Non-pigmented ciliary epithelial cell (primary cell): ENCODE results near the gene KRT10.
"Not testable (repeated sequence)": the region's sequence is repeated elsewhere in the genome, so short reads cannot be mapped to it uniquely, and the experiment has no call there.

Source experiments
- DNase-seq: peaks from one replicate; pipeline ENCODE4 v3.0.0-alpha.2; 2010; ENCODE audit warnings: low read depth

The KRT10 gene

DNA sequence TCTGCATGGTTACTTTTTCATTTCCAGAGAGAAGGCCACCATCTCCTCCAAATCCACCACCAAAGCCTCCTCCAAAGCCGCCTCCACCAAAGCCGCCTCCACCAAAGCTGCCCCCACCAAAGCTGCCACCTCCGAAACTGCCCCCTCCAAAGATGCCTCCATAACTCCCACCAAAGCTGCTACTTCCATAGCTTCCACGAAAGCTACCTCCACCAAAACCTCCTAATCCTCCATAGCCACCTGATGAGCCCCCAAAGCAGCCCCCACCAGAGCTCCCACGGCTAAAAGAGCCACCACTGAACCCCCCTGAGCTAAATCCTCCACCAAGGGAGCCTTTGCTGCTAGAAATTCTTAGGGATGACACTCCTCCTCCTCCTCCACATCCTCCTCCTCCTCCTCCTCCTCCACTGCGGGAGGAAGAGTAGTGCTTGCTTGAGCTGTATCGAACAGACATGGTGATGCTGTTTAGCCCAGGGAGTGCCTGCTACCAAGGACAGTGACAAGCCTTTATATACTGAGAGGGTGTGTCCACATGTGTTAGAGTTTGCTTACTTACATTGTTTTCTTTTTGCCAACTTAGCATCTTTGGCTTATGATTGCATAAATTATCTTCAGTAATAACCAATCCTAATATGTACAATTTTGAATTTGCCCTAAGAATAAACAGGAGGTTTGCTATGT, at the start of gene KRT10:
KRT10 (minus strand) TSS at position 483 of the 681 bp plus-strand sequence; CDS start at position 454, 29 bp downstream.
- no peak for DNase-seq

DNA sequence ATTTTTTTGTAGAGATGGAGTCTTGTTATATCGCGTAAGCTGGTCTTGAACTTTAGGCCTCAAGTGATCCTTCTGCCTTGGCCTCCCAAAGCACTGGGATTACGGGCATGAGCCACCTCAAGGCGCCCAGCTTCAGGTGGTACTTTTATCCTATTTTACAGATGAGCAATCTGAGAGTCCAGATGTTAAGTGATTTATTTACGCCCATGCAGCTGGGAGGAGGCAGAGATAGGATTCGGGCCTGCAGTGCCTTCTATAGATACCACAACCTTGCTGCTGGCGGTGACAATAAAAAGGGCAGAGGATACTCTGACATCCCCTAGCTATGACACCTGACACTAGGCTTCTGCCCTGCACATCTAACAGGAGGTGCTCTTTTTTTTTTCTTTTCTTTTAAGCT, 48.9 kb upstream of the KRT10 start:
- DNase-seq: no peak

DNA sequence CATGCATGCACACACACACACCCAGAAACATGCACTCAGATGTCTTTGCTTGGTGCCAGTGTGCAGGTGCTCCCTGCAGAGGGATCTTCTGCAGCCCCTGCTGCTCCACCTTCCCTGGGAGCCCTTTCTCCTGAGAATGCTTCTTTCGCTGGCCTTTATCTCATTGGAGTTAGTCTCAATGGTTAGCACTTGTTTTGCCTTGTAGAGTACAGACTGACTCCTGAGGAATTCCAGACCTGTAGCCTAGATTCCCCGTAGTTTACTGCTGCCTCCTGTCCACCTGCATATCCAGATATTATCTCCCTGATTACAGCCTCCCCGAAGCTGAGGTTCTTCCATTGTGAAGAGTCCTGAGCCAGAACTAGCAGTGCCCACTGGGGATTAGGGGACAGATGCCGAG, 47.7 kb upstream of the KRT10 start:
- DNase-seq: no peak

- DNase-seq: no peak
These were observed 44.4 kb upstream of the KRT10 start, which contains the start of gene KRT12 for GRCh38 chr17:40866838-40867237. Gene KRT12, minus strand, starts transcription at chr17:40867223. Its CDS starts 37 bp downstream, at chr17:40867186.

DNA sequence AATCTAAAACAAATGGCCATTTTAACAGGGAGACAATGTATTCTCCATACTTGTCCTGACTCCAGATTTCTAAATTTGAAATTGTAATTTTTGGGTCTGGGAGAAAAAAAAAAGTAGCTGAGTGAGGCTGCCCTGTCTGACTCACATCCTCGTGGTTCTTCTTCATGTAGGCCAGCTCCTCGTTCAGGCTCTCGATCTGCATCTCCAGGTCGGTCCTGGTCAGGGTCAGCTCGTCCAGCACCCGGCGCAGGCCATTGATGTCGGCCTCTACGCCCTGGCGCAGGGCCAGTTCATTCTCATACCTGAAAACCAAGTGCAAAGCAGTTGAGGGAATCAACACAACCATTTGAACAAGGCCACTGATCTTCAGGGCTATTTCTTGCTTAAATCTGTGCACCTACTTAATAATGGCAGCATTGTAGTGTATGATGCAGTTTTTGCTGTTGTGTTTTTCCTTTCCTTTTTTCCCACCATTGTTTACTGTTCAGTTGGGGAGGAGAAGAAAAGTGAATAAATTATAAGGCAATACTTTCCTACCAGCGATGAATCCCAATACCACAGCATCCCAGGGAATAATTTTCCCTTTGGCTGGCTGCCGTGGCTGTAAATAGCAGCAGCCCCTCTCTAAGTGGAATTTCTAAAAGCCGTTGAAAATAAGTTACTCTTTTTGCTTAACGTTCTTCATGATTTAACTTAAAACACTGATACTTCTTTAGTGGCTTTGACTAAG, 42.4 kb upstream of the KRT10 start:
- no peak for DNase-seq

DNA sequence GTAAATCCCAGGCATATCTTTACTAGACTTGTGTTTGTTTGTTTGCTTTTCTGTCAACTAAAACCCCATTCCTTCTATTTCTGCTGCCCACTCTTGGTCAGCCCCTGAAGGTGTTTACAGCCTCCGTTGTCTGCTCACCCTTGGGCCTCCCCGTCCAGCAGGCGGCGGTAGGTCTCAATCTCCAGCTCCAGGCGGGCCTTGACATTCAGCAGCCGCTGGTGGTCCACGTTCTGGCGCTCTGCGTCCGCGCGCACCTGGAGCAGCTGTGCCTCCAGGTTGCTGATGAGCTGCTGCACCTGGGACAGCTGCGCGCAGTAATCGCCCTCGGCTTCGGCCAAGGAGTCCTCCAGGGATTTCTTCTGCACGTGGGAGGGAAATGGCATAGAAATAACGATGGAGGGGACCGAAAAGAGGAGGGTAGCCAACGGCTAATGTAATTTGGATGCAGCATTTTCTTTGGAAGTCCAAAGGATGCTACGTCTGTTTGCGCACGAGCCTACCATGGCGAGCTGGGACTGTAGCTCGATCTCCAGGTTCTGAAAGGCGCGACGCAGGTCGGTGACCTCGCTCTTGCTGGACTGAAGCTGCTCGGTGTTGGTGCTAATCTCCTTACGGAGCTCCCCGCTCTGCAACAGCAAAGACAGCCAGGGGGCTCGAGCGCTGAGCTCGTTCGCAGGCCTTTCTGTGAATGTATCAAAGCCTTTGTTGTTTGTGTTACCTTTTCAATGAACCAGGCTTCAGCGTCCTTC, 40.7 kb upstream of the KRT10 start:
- DNase-seq: no peak

DNA sequence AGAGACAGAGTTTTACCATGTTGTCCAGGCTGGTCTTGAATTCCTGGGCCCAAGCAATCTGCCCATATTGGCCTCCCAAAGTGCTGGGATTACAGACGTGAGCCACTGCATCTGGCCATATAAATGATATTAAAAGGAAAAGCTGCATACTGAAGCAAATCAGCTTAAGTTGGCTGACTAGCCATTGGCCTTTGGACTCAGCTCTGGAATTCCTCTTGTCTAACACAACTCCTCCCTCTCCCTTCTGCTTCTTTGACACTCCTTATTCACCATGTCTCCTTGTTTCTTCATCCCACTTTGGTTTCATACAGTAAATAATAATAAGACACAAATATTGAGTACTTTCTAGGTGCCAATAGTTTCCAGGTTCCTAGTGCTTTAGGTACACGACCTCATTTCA, 37.1 kb upstream of the KRT10 start:
- DNase-seq: no peak

DNA sequence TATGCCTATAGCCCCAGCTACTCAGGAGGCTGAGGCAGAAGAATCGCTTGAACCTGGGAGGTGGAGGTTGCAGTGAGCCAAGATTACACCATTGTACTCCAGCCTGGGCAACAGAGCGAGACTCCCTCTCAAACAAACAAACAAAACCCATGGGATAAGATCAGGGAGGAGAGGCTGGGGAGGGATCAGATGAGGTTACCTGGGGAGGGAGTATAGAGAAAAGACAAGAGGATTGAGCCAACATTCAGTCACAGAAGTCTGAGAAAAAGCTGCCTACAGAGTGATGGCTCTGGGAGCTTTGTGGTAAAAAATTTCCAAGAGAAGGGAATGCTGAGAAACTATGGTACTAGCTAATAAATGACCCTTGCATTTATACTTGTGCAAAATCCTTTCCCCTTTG, 36.3 kb upstream of the KRT10 start:
- DNase-seq: not testable (repeated sequence)

DNA sequence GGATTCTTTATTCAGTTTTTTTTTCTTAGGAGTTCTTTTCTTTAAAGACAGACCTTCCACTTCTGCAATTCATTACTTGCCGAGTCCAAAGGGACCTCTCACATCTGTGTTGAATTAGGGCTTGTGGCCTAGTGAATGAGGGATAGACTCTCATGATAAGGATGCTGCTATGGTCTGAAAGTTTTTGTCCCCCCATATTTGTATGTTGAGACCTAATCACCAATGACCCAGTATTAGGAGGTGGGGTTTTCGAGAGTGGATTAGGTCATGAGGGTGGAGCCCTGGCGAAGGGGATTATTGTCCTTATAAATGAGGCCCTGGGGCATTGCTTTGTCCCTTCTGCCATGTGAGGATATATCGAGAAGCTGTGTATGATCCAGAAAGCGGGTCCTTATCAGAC, 35.1 kb upstream of the KRT10 start:
- DNase-seq: no peak

DNA sequence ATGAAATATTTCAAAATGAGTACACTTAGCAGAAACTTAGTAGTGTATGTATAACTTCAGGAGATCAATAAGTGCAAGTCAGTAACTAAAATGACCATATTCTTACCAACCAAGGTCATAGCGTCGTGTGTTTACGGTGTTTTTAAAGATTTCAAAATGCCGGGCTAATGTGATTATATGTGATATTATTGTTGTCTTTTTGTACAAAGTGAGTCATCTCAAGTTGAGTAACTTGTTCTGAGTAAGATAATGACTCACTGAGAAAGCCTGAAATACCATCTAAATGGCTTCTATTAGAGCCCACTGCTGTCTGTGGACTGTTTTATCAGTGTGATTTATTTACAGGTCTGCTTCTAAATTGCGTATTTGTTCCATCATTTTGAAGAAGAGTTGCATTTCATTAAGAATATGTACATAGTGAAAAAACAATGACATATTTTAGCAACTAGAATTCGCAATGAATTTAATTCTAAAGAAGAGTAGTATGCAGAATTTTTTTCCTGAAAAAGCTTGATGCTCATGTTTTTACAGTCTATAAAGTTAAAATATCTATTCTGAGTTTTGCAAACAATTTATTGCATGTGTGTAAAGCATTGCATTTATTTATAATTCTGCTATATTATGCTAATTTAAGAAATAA, 31.9 kb upstream of the KRT10 start:
- peak; percentile 68 for DNase-seq

- no peak for DNase-seq
These were observed 29.9 kb upstream of the KRT10 start for GRCh38 chr17:40852364-40852763.

- DNase-seq: no peak
These were observed 28.0 kb upstream of the KRT10 start for GRCh38 chr17:40850293-40850972.

GRCh38 chr17:40849723-40850122, 27.3 kb upstream of the KRT10 start:
- DNase-seq: no peak

DNA sequence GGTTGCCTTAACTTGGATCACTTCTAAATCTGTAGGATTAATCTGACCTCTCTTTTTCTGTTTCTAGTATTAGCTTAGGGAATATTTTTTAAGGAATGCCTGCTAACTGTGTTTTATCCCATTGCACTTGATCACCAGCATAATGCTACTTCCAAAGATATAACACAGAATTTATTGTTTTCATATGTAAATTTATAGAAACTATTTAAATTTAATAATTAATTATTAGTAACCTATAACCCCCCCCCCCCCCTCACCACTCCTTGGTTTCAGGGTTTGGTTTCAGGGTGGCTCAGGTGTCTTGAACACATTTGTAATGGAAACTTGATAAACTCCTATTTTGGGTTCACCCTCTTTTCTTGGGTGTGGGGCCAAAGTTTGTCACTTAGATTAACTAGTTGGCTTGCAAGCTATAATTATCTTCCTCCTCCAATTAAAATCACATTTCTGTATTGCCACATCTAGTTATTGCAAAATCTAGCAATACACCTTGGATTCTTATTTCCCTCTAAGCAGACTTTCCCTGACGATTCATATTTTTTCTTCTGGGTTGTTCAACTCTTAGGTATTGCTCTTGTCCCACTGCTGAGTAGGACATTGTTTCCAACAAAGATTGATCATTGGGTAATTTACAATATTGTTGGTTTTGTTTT, 26.3 kb upstream of the KRT10 start:
- DNase-seq: no peak

DNA sequence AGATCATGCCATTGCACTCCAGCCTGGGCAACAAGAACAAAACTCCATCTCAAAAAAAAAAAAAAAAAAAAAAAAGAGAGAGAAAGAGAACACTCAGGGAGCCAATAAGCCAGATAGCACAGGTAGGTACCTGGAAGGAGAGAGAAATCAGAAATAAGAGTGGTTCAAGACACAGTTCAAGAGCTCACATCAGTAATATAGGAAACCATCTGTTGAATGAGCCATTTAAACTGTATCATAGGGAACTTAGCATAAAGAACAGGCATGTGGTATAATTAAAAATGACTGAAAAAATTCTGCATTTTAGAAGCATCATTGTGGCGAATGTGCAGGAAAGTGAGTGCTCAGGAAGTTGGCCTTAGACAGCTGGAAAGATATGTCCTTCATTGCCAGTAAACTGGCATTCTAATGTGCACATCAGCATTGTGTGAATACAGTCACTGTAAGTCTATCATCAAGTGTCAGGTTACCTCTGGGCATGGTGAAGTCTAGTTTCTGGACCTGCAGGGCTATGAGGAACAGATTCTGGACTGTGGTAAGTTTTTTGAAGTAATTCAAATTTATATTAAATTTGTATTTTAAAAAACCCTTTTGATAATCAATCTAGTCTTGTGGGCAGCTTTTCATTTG, 24.2 kb upstream of the KRT10 start:
- DNase-seq: no peak

GRCh38 chr17:40844671-40845107, 22.3 kb upstream of the KRT10 start:
- DNase-seq: no peak

GRCh38 chr17:40843242-40843641, 20.8 kb upstream of the KRT10 start:
- DNase-seq: no peak

DNA sequence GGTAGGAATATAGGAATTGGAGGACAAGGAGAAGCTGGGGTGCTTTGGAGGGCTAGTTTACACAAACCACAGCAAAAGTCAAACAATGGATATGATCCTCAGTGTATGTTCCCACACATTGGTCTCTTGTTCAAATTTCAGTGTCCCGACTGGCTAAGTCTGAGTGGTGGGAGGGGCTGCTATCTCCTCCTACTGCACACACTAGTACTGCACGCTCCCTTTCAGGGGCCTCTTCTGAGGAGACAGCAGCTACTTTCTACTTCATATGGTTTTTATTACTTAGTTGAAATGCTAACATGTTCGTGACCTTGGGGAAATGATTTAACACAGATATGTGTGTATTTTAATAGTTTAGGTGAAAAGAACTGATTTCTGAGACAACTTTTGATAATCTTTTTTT, 18.8 kb upstream of the KRT10 start:
- DNase-seq: no peak

DNA sequence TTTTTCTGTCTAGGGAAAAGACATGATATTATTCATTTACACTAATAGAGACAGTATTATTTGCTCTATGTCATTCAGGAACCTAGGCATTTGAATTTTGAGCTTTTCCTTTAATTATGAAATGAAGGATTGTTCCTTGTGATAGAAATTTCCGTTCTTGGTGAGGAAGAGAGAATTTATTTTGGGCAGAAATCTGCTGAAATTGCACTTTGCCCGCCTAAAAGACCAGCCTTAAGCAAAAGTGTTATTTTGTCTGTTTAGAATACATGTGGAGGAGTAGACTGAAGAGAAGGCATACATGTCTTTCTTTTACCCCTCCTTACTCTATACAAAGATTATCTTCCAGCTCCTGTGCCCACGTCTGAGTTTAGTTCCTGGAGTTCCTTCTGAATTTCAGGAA, 16.8 kb upstream of the KRT10 start:
- DNase-seq: no peak

- DNase-seq: no peak
These were observed 13.6 kb upstream of the KRT10 start for GRCh38 chr17:40836020-40836419.

DNA sequence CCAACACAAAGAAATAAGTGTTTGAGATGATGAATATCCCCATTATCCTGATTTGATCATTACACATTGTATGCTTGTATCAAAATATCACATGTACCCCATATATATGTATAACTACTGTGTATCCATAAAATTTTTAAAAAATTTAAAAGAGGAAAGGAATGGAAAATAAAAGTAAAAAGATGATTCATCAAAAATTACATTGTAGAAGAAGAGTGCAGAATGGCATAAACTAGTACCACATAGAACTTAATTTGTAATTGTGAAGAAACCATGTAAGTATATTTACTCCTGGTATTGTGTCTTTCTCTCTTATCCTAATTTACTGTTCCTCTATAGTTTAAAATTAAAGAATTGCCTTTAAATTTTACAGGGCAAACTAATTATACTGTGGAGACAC, 11.5 kb upstream of the KRT10 start:
- DNase-seq: no peak
